Suprapubic skin (tissue), 4 donors: Measurements from ENCODE around the gene ZNF568. TPM values are rescaled to one million over a fixed set of nuclear protein-coding genes. Genes with fewer than 3 reads are reported as not detected.

Experiments
- DNase-seq, 2 donors: peaks; one replicate each; pipeline ENCODE4 v3.0.0-alpha.2; 2019; ENCODE audit warnings: low spot score in 2 of 2
- H3K27ac ChIP-seq: fragments of 200-600 bp; sonication (generic); one replicate; pipeline ENCODE4 v1.5.1; 2019
- H3K27me3 ChIP-seq: fragments of 200-600 bp; sonication (generic); one replicate; pipeline ENCODE4 v1.5.1; 2019
- H3K36me3 ChIP-seq: fragments of 200-600 bp; sonication (generic); one replicate; pipeline ENCODE4 v1.5.1; 2019
- H3K4me1 ChIP-seq: fragments of 200-600 bp; sonication (generic); one replicate; pipeline ENCODE4 v1.5.1; 2019
- H3K4me3 ChIP-seq: fragments of 200-600 bp; sonication (generic); one replicate; pipeline ENCODE4 v1.5.1; 2019; ENCODE audit warnings: mild to moderate bottlenecking
- H3K9me3 ChIP-seq: fragments of 200-600 bp; sonication (generic); one replicate; pipeline ENCODE4 v1.5.1; 2019
- EP300 ChIP-seq: sonication (generic); formaldehyde crosslinking; IDR thresholded peaks from one replicate; pipeline ENCODE4 v1.6.1; 2017; ENCODE audit warnings: antibody characterized with exemption
- POLR2A ChIP-seq, 2 donors: fragments of 450-650 bp; IDR thresholded peaks; one replicate each; pipeline ENCODE4 v1.6.1; 2017; ENCODE audit warnings: antibody characterized with exemption in 2 of 2, mild to moderate bottlenecking in 2 of 2, moderate library complexity in 2 of 2
- POLR2AphosphoS5 ChIP-seq, 3 donors: sonication (generic); formaldehyde crosslinking; IDR thresholded peaks; one replicate each; pipeline ENCODE4 v1.6.1; 2017; ENCODE audit warnings: antibody characterized with exemption in 3 of 3
- WGBS: methylation state at CpG from one replicate; pipeline ENCODE4 v1.1.5; 2018; 5-methylcytosine and 5-hydroxymethylcytosine counted together
- total RNA-seq, 4 donors: library from RNA; depleted of rRNA; stranded (reverse); fragments of >200 nt; gene quantifications; one replicate each; pipeline ENCODE4 v1.1.0, GENCODE V29; 2016
- TF ChIP-seq, protein P1 (sequence below), 2 donors: fragments of 200-600 bp in 1 of 2; fragments of 450-650 bp in 1 of 2; sonication (generic) in 1 of 2; IDR thresholded peaks; one replicate each; pipeline ENCODE4 v1.5.1; 2016 to 2019; ENCODE audit warnings: antibody characterized with exemption in 2 of 2, mild to moderate bottlenecking in 1 of 2, moderate library complexity in 1 of 2

ZNF568 gene
- total RNA-seq, 4 donors from 2014 or later, result 5.2 to 7.5 (median 6.9) TPM

DNA sequence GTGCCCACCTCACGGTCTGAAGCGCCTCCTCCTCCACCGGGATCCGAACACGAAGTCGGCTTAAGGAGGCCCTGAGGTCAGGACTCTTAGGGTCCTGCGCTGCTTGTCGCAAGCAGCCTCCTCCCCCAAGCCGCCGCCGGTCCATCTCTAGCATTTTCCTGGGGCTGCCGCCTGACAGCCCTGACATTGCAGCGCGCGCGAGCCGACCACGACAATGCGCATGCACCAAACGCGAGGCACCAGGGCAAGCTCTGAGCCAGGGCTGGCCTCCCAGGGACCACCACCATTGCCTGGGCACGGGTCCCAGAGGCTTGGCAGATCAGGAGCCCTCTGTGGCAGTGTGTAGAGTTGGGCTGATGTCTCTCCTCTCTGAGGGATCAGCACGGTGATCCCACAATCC is 98.3 kb downstream of the ZNF568 start:
- no peaks in the 10 kb centered on the region for H3K27me3 ChIP-seq
- no peak overlapping the region for H3K27ac ChIP-seq
- no peak overlapping the region for H3K4me3 ChIP-seq
- H3K36me3 ChIP-seq, result no peaks in the 10 kb centered on the region
- WGBS, result 99% methylated on average over 13 of the region's 23 CpGs
- DNase-seq, result no peak
- H3K4me1 ChIP-seq, result no peaks in the 10 kb centered on the region
- TF ChIP-seq POLR2AphosphoS5 (IDR thresholded peaks at IDR 0.05), result no peak
- TF ChIP-seq, protein P1, sequence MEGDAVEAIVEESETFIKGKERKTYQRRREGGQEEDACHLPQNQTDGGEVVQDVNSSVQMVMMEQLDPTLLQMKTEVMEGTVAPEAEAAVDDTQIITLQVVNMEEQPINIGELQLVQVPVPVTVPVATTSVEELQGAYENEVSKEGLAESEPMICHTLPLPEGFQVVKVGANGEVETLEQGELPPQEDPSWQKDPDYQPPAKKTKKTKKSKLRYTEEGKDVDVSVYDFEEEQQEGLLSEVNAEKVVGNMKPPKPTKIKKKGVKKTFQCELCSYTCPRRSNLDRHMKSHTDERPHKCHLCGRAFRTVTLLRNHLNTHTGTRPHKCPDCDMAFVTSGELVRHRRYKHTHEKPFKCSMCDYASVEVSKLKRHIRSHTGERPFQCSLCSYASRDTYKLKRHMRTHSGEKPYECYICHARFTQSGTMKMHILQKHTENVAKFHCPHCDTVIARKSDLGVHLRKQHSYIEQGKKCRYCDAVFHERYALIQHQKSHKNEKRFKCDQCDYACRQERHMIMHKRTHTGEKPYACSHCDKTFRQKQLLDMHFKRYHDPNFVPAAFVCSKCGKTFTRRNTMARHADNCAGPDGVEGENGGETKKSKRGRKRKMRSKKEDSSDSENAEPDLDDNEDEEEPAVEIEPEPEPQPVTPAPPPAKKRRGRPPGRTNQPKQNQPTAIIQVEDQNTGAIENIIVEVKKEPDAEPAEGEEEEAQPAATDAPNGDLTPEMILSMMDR (IDR thresholded peaks at IDR 0.05), result no peak
- TF ChIP-seq POLR2A (IDR thresholded peaks at IDR 0.05), result no peak
- TF ChIP-seq EP300, result no peak
- H3K9me3 ChIP-seq, result peaks cover 37% of the 10 kb centered on the region

DNA sequence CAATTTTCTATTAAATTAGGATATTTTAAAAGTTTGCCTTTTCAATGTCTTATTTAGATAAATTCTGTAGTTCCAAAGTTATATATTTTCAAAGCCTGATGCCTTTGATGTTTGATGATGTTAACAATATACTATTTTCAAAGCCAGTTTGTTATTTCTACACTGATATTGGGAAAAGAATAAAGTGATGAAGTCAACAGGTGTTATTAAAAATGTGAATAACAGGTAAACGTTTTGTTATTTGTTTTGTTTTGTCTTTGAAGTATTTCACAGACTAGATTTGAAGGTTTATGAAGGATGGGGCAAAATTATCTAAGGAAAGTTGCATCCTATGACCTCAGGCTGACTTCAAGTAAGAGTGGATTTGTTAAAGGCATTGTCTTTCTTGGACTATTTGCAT is 129.0 kb downstream of the ZNF568 start:
- Histone ChIP-seq H3K27ac (no peak overlapping the region), H3K36me3 (no peaks in the 10 kb centered on the region), H3K9me3 (peaks cover 25% of the 10 kb centered on the region), H3K27me3 (no peaks in the 10 kb centered on the region), H3K4me1 (no peaks in the 10 kb centered on the region), H3K4me3 (no peak overlapping the region)
- TF ChIP-seq, protein P1 (IDR thresholded peaks at IDR 0.05), result no peak
- no peak for TF ChIP-seq EP300
- TF ChIP-seq POLR2A (IDR thresholded peaks at IDR 0.05), result no peak
- TF ChIP-seq POLR2AphosphoS5 (IDR thresholded peaks at IDR 0.05), result no peak
- WGBS, result 48% methylated on average over 1 of the region's 1 CpG
- no peak for DNase-seq

Other genes starting within 250 kb of the ZNF568 start
- 10 to 100 TPM in 1 of 4 donors, 1 to 10 TPM in 3; 5.5 to 13.5 (median 8.6) TPM for gene ZNF461, start 249.5 kb upstream of the ZNF568 start, total RNA-seq
- gene ZNF567, start 228.7 kb upstream of the ZNF568 start, total RNA-seq, result 10 to 100 TPM in 2 of 4 donors, 1 to 10 TPM in 2; 7.0 to 19.8 (median 11.4) TPM
- 10 to 100 TPM in 1 of 4 donors, 1 to 10 TPM in 3; 1.5 to 10.7 (median 4.8) TPM for gene ZNF850, start 143.5 kb upstream of the ZNF568 start, total RNA-seq
- 1 to 10 TPM; 3.2 to 7.2 (median 3.8) TPM for gene ZNF790, start 77.9 kb upstream of the ZNF568 start, total RNA-seq
- 10 to 100 TPM in 2 of 4 donors, 1 to 10 TPM in 2; 3.5 to 17.0 (median 9.1) TPM for gene ZNF345, start 65.5 kb upstream of the ZNF568 start, total RNA-seq
- gene ZNF829, start within 50 bp of the ZNF568 start, total RNA-seq, result 1 to 10 TPM; 1.4 to 5.4 (median 3.7) TPM
- gene ZNF420, start 162.1 kb downstream of the ZNF568 start, total RNA-seq, result 1 to 10 TPM; 3.6 to 8.7 (median 4.9) TPM